Ishikawa (cell line): ENCODE measurements around the gene WNT8B.

Experiments used
- CEBPB ChIP-seq: IDR thresholded peaks from 2 replicates; pipeline ENCODE4 v1.6.1; 2012
- CREB1 ChIP-seq: IDR thresholded peaks from 2 replicates; pipeline ENCODE4 v1.6.1; 2012; ENCODE audit warnings: low read depth
- EGR1 ChIP-seq: IDR thresholded peaks from 2 replicates; pipeline ENCODE4 v1.6.1; 2012
- EP300 ChIP-seq: IDR thresholded peaks from 2 replicates; pipeline ENCODE4 v1.6.1; 2012; ENCODE audit warnings: borderline replicate concordance
- FOXM1 ChIP-seq: IDR thresholded peaks from 2 replicates; pipeline ENCODE4 v1.6.1; 2012; ENCODE audit warnings: low read depth, borderline replicate concordance
- MAX ChIP-seq: IDR thresholded peaks from 2 replicates; pipeline ENCODE4 v1.6.1; 2012
- NFIC ChIP-seq: IDR thresholded peaks from 2 replicates; pipeline ENCODE4 v1.6.1; 2012
- RAD21 ChIP-seq: IDR thresholded peaks from 2 replicates; pipeline ENCODE4 v1.6.1; 2012; ENCODE audit warnings: low read depth
- REST ChIP-seq: IDR thresholded peaks from 2 replicates; pipeline ENCODE4 v1.6.1; 2012; ENCODE audit warnings: low read depth, mild to moderate bottlenecking
- TAF1 ChIP-seq: IDR thresholded peaks from 2 replicates; pipeline ENCODE4 v1.6.1; 2012; ENCODE audit warnings: low read depth, mild to moderate bottlenecking
- TCF12 ChIP-seq: IDR thresholded peaks from 2 replicates; pipeline ENCODE4 v1.6.1; 2012; ENCODE audit warnings: low read depth
- TEAD4 ChIP-seq: IDR thresholded peaks from 2 replicates; pipeline ENCODE4 v1.6.1; 2012
- USF1 ChIP-seq: IDR thresholded peaks from 2 replicates; pipeline ENCODE4 v1.6.1; 2012
- YY1 ChIP-seq: IDR thresholded peaks from 2 replicates; pipeline ENCODE4 v1.6.1; 2012; ENCODE audit warnings: low read depth
- ZBTB7A ChIP-seq: IDR thresholded peaks from 2 replicates; pipeline ENCODE4 v1.6.1; 2012; ENCODE audit warnings: low read depth

Gene WNT8B

DNA sequence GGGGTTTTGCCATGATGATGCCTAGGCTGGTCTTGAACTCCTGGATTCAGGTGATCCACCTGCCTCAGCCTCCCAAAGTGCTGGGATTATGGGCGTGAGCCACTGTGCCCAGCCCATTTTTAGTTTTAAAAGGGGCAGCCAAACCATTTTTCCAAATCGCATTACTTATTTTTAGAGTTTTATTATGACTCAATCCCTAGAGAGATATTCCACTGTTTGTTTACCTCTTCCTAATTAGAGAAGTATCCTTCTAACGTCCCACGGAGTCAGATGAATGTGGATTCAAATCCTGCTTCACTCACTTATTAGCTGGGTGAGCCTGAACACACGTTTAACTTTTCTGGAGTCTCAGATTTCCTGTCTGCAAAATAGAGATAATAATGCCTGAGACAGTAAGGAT, 15.2 kb downstream of the WNT8B start:
- TF ChIP-seq USF1, result no peak
- no peak for TF ChIP-seq MAX
- no peak for TF ChIP-seq YY1
- TF ChIP-seq EGR1, result no peak
- no peak for TF ChIP-seq ZBTB7A
- TF ChIP-seq CEBPB, result no peak
- TF ChIP-seq REST, result no peak
- TF ChIP-seq NFIC, result no peak
- no peak for TF ChIP-seq TEAD4
- TF ChIP-seq CREB1, result no peak
- TF ChIP-seq RAD21, result no peak
- TF ChIP-seq TCF12, result no peak
- TF ChIP-seq TAF1, result no peak
- TF ChIP-seq EP300, result no peak
- no peak for TF ChIP-seq FOXM1

- no peak for TF ChIP-seq CREB1
- no peak for TF ChIP-seq USF1
- no peak for TF ChIP-seq MAX
- TF ChIP-seq EP300, result no peak
- no peak for TF ChIP-seq TCF12
- TF ChIP-seq FOXM1, result no peak
- no peak for TF ChIP-seq ZBTB7A
These were observed 16.2 kb downstream of the WNT8B start for GRCh38 chr10:100479037-100479436.

DNA sequence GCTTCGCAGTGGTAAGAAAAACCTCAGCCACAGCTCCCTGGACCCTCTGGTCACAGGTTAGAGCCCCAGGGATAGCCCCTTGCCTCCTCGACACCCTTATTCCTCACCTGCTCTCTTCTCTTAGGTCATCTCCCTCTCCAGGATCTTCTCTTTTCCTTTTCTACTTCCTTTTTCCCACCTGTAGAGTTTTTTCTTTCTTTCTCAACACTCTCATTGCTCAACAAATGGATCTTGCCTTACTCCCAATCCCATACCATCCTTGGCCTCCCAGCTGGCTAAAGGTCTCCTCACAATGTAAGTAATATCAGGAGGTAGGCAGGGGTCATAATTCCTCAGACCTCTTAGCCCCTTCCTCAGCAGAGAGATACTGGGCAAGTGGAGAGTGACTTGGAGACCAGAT, 17.2 kb downstream of the WNT8B start:
- TF ChIP-seq EGR1 (no peak), NFIC (no peak), USF1 (no peak), FOXM1 (no peak), TAF1 (no peak), REST (no peak), MAX (no peak), TEAD4 (no peak), RAD21 (no peak), EP300 (no peak), ZBTB7A (no peak)

- TF ChIP-seq CREB1 (peak; percentile 94), FOXM1 (no peak), NFIC (no peak), TAF1 (no peak), EP300 (no peak), CEBPB (no peak), YY1 (peak; percentile 45; the same call in 1 of the 2 replicates), RAD21 (no peak), TEAD4 (no peak), ZBTB7A (no peak), REST (no peak), EGR1 (no peak), TCF12 (no peak), USF1 (peak; percentile 78), MAX (peak; percentile 100)
These were observed 18.8 kb downstream of the WNT8B start for GRCh38 chr10:100481462-100482081.
